HepG2 (cell line): ENCODE results near the gene STIM2. TPM values are rescaled to one million over a fixed set of nuclear protein-coding genes. Genes with fewer than 3 reads are reported as not detected.
A peak's percentile ranks its signal among the peaks of the same experiment; 100 is the strongest.

Experiments
- ADNP ChIP-seq: sonication (generic); formaldehyde crosslinking; IDR thresholded peaks from 2 replicates; pipeline ENCODE4 v1.4.0; 2020; ENCODE audit warnings: missing genetic modification reagents
- CCDC6 ChIP-seq: sonication (generic); formaldehyde crosslinking; IDR thresholded peaks from 2 replicates; pipeline ENCODE4 v1.8.1; 2022; ENCODE audit warnings: mild to moderate bottlenecking, missing genetic modification reagents, moderate library complexity
- JUN ChIP-seq: sonication (generic); formaldehyde crosslinking; IDR thresholded peaks from 2 replicates; pipeline ENCODE4 v1.4.0; 2020; ENCODE audit warnings: mild to moderate bottlenecking, missing genetic modification reagents
- JUND ChIP-seq: sonication (generic); formaldehyde crosslinking; IDR thresholded peaks from 2 replicates; pipeline ENCODE4 v1.8.0; 2022; ENCODE audit warnings: mild to moderate bottlenecking, missing genetic modification reagents
- PTBP1 ChIP-seq: fragments of 200-400 bp; formaldehyde crosslinking; IDR thresholded peaks from 2 replicates; pipeline ENCODE4 v1.6.1; 2018; ENCODE audit warnings: low read length, low read depth; ENCODE audit not compliant: poor library complexity, severe bottlenecking
- RFXANK ChIP-seq: IDR thresholded peaks from 2 replicates; pipeline ENCODE4 v1.6.1; 2016
- SRSF4 ChIP-seq: fragments of 200-400 bp; formaldehyde crosslinking; IDR thresholded peaks from one replicate; pipeline ENCODE4 v1.6.1; 2018; ENCODE audit warnings: mild to moderate bottlenecking, low read depth, low read length, moderate library complexity; ENCODE audit not compliant: poor library complexity, severe bottlenecking
- TARDBP ChIP-seq: sonication (generic); formaldehyde crosslinking; IDR thresholded peaks from 2 replicates; pipeline ENCODE4 v1.8.0; 2022; ENCODE audit warnings: mild to moderate bottlenecking, missing genetic modification reagents
- U2AF2 ChIP-seq: fragments of 200-400 bp; formaldehyde crosslinking; IDR thresholded peaks from 2 replicates; pipeline ENCODE4 v1.6.1; 2017; ENCODE audit warnings: low read depth, mild to moderate bottlenecking, low read length
- ZFP82 ChIP-seq: sonication (generic); formaldehyde crosslinking; IDR thresholded peaks from 2 replicates; pipeline ENCODE4 v1.5.1; 2020; ENCODE audit warnings: mild to moderate bottlenecking, missing genetic modification reagents, borderline replicate concordance
- ZKSCAN8 ChIP-seq: IDR thresholded peaks from 2 replicates; pipeline ENCODE4 v1.6.1; 2016; ENCODE audit warnings: borderline replicate concordance, missing genetic modification reagents, missing compliant biosample characterization
- ZNF30 ChIP-seq: sonication (generic); formaldehyde crosslinking; IDR thresholded peaks from 2 replicates; pipeline ENCODE4 v1.5.0; 2020; ENCODE audit warnings: mild to moderate bottlenecking, missing genetic modification reagents
- ZNF503 ChIP-seq: sonication (generic); formaldehyde crosslinking; IDR thresholded peaks from 2 replicates; pipeline ENCODE4 v1.4.0; 2020; ENCODE audit warnings: missing genetic modification reagents
- ZNF556 ChIP-seq: sonication (generic); formaldehyde crosslinking; IDR thresholded peaks from 2 replicates; pipeline ENCODE4 v1.4.0; 2020; ENCODE audit warnings: mild to moderate bottlenecking, missing genetic modification reagents, borderline replicate concordance
- ZNF660 ChIP-seq: sonication (generic); formaldehyde crosslinking; IDR thresholded peaks from 2 replicates; pipeline ENCODE4 v1.5.1; 2020; ENCODE audit warnings: mild to moderate bottlenecking, low read depth, missing genetic modification reagents, borderline replicate concordance
- ZNF839 ChIP-seq: sonication (generic); formaldehyde crosslinking; IDR thresholded peaks from 2 replicates; pipeline ENCODE4 v1.4.0; 2020; ENCODE audit warnings: missing genetic modification reagents, mild to moderate bottlenecking, borderline replicate concordance
- ZSCAN31 ChIP-seq: sonication (generic); formaldehyde crosslinking; IDR thresholded peaks from 2 replicates; pipeline ENCODE4 v1.5.0; 2020; ENCODE audit warnings: low read depth, mild to moderate bottlenecking, missing genetic modification reagents
- polyA plus RNA-seq, 8 experiments: library from polyadenylated mRNA; depleted of rRNA in 3 of 8; stranded (reverse) in 7 of 8; unstranded in 1 of 8; fragments of >200 nt; fragmentation: Illumina TruSeq in 4 of 8; extraction: Trizol in 4 of 8; gene quantifications; 2 replicates each; pipeline versions ENCODE4 v1.2.1 to v1.2.3, GENCODE V29; 2011 to 2016; ENCODE audit warnings: low read depth in 4 of 8, missing spikeins in 1 of 8, mixed read lengths in 1 of 8; ENCODE audit not compliant: insufficient read depth in 1 of 8
- total RNA-seq, 5 experiments: library from RNA; depleted of rRNA; stranded (reverse); fragments of >200 nt; fragmentation: Illumina TruSeq; extraction: Trizol; gene quantifications; 2 replicates each; pipeline ENCODE4 v1.2.3, GENCODE V29; 2016; ENCODE audit warnings: low read depth in 1 of 5
- TF ChIP-seq, protein P1 (sequence below): sonication (generic); formaldehyde crosslinking; IDR thresholded peaks from 2 replicates; pipeline ENCODE4 v1.4.0; 2020; ENCODE audit warnings: missing genetic modification reagents
- TF ChIP-seq, protein P2 (sequence below): sonication (generic); formaldehyde crosslinking; IDR thresholded peaks from 2 replicates; pipeline ENCODE4 v1.4.0; 2020; ENCODE audit warnings: mild to moderate bottlenecking, low read depth, missing genetic modification reagents
- TF ChIP-seq, protein P3 (sequence below): sonication (generic); formaldehyde crosslinking; IDR thresholded peaks from 2 replicates; pipeline ENCODE4 v1.8.0; 2022; ENCODE audit warnings: low read depth, missing genetic modification reagents
- TF ChIP-seq, protein P4 (sequence below): sonication (generic); formaldehyde crosslinking; IDR thresholded peaks from 2 replicates; pipeline ENCODE4 v1.5.0; 2020; ENCODE audit warnings: missing genetic modification reagents

The STIM2 gene
- total and polyA plus RNA-seq, 2 of the 13 experiments (the other 11 are each of a cell fraction or from before 2014, with no cell fraction given): 19.3 to 19.4 TPM

- TF ChIP-seq, protein P1, sequence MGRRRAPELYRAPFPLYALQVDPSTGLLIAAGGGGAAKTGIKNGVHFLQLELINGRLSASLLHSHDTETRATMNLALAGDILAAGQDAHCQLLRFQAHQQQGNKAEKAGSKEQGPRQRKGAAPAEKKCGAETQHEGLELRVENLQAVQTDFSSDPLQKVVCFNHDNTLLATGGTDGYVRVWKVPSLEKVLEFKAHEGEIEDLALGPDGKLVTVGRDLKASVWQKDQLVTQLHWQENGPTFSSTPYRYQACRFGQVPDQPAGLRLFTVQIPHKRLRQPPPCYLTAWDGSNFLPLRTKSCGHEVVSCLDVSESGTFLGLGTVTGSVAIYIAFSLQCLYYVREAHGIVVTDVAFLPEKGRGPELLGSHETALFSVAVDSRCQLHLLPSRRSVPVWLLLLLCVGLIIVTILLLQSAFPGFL (CRISPR knock-in tag): no peak
- TF ChIP-seq ZSCAN31 (0 out of 2 replicates have a peak, but pooled peaks have one; percentile 27), SRSF4 (no peak), ZNF503 (peak; percentile 74; the same call in 1 of the 2 replicates), JUN (CRISPR knock-in tag) (no peak), ZKSCAN8 (CRISPR knock-in tag) (no peak), ZNF660 (CRISPR knock-in tag) (no peak), TARDBP (CRISPR knock-in tag) (peak; percentile 38; the same call in 1 of the 2 replicates), ZNF30 (no peak), ZNF839 (CRISPR knock-in tag) (no peak), ADNP (CRISPR knock-in tag) (no peak), ZFP82 (CRISPR knock-in tag) (no peak), JUND (CRISPR knock-in tag) (peak; percentile 79; the same call in 1 of the 2 replicates), ZNF556 (CRISPR knock-in tag) (no peak), CCDC6 (CRISPR knock-in tag) (no peak), RFXANK (no peak), PTBP1 (no peak), U2AF2 (no peak)
- TF ChIP-seq, protein P2, sequence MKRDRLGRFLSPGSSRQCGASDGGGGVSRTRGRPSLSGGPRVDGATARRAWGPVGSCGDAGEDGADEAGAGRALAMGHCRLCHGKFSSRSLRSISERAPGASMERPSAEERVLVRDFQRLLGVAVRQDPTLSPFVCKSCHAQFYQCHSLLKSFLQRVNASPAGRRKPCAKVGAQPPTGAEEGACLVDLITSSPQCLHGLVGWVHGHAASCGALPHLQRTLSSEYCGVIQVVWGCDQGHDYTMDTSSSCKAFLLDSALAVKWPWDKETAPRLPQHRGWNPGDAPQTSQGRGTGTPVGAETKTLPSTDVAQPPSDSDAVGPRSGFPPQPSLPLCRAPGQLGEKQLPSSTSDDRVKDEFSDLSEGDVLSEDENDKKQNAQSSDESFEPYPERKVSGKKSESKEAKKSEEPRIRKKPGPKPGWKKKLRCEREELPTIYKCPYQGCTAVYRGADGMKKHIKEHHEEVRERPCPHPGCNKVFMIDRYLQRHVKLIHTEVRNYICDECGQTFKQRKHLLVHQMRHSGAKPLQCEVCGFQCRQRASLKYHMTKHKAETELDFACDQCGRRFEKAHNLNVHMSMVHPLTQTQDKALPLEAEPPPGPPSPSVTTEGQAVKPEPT: 0 out of 2 replicates have a peak, but pooled peaks have one; percentile 44
- TF ChIP-seq, protein P3, sequence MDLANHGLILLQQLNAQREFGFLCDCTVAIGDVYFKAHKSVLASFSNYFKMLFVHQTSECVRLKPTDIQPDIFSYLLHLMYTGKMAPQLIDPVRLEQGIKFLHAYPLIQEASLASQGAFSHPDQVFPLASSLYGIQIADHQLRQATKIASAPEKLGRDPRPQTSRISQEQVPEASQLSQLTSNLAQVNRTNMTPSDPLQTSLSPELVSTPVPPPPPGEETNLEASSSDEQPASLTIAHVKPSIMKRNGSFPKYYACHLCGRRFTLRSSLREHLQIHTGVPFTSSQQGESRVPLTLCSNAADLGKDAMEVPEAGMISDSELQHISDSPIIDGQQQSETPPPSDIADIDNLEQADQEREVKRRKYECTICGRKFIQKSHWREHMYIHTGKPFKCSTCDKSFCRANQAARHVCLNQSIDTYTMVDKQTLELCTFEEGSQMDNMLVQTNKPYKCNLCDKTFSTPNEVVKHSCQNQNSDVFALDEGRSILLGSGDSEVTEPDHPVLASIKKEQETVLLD: no peak
- TF ChIP-seq, protein P4, sequence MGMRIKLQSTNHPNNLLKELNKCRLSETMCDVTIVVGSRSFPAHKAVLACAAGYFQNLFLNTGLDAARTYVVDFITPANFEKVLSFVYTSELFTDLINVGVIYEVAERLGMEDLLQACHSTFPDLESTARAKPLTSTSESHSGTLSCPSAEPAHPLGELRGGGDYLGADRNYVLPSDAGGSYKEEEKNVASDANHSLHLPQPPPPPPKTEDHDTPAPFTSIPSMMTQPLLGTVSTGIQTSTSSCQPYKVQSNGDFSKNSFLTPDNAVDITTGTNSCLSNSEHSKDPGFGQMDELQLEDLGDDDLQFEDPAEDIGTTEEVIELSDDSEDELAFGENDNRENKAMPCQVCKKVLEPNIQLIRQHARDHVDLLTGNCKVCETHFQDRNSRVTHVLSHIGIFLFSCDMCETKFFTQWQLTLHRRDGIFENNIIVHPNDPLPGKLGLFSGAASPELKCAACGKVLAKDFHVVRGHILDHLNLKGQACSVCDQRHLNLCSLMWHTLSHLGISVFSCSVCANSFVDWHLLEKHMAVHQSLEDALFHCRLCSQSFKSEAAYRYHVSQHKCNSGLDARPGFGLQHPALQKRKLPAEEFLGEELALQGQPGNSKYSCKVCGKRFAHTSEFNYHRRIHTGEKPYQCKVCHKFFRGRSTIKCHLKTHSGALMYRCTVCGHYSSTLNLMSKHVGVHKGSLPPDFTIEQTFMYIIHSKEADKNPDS (CRISPR knock-in tag): no peak
These were observed 38.8 kb upstream of the STIM2 start (continued) for GRCh38 chr4:26821677-26822503.
